GM21619 (cell line): ENCODE results near the gene TXNDC11.
"Not testable (repeated sequence)": the region's sequence is repeated elsewhere in the genome, so short reads cannot be mapped to it uniquely, and the experiment has no call there.

ENCODE experiments used
- ATAC-seq: cut with Tn5 transposase; IDR thresholded peaks from one replicate; pipeline ENCODE4 v1.9.1; 2021; ENCODE audit not compliant: unreplicated experiment

Gene TXNDC11, protein sequence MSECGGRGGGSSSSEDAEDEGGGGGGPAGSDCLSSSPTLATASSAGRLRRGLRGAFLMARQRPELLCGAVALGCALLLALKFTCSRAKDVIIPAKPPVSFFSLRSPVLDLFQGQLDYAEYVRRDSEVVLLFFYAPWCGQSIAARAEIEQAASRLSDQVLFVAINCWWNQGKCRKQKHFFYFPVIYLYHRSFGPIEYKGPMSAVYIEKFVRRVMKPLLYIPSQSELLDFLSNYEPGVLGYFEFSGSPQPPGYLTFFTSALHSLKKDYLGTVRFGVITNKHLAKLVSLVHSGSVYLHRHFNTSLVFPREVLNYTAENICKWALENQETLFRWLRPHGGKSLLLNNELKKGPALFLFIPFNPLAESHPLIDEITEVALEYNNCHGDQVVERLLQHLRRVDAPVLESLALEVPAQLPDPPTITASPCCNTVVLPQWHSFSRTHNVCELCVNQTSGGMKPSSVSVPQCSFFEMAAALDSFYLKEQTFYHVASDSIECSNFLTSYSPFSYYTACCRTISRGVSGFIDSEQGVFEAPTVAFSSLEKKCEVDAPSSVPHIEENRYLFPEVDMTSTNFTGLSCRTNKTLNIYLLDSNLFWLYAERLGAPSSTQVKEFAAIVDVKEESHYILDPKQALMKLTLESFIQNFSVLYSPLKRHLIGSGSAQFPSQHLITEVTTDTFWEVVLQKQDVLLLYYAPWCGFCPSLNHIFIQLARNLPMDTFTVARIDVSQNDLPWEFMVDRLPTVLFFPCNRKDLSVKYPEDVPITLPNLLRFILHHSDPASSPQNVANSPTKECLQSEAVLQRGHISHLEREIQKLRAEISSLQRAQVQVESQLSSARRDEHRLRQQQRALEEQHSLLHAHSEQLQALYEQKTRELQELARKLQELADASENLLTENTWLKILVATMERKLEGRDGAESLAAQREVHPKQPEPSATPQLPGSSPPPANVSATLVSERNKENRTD

DNA sequence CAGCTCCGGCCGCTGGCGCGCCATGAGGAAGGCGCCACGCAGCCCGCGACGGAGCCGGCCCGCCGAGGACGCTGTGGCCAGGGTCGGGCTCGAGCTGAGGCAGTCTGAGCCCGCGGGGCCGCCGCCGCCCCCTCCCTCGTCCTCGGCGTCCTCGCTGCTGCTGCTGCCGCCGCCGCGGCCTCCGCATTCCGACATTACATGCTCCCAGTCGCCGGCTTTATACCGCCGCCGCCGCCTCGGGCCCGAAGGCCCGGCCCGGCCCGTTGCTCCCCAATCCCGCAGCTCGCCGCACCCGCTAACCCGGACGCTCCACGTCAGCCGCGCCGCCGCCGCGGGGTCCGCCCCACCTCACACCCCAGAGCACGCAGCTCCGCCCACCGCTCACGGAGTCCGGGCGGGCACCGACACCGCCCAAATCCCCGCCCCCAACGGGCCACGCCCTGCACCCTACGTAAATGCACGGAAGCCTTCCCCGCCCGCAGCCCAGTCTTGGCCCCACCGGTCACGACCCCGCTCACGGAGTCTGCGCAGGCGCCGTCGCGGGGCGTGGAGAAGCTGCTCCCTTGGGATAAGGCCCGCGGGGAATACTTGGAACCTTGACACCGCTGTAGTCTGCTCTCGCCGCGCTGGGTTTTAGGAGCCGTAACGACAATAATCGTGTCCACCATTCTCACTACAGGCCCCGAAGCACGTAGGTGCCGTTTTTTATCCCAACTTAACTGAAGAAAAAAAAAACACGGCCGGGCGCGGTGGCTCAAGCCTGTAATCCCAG is at the start of gene TXNDC11:
TSS of gene TXNDC11 (minus strand) at position 322 of the 772 bp plus-strand sequence. CDS start at position 195, 127 bp downstream.
- peak; percentile 84 for ATAC-seq

DNA sequence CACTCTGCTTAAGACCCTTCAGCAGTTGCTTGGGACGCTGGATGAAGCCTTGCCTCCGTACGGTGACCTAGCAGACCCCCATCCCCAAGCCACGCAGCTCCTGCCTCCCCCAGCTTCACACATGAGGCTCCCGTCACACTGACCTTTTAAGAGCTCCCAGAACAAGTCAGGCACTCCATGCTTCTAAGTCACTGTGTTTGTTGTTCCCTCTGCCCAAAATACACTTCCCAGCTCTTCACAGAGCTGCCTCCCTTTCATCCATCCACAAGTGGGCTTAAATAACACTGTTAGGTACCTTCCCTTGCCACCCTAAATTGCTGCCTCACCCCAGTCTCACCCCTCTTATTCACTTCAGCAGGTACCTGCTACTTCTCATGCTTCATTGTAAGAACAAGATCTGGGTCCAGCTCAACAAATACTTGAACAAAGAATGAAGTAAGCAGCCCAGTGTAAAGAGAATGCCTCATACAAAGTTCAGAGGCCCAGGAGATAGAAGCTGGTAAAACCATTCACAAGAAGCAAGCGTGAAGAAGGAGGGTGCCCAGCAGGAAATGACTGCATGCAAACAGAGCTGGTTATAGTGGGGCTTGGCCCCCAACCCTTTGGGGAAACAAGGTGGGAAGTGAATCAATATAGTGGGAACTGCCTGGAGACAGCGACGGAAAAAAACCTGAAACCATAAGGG is 48.6 kb upstream of the TXNDC11 start:
- ATAC-seq = no peak

DNA sequence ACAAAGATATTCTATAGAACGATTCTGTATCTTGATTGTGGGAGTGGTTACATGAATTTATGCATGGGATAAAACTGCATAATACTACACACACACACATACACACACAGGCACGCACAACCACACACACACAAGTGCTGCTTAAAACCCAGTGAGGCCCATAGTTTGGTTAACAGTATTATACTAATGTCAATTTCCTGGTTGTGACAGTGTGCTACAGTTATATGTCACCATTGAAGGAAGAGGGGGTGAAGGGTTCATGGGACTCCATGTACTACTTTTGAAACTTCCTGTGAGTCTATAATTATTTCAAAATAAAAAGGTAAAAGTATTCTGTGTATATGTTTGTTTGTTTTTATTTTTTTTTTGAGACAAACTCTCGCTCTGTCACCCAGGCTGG is 46.3 kb upstream of the TXNDC11 start:
- ATAC-seq = no peak

DNA sequence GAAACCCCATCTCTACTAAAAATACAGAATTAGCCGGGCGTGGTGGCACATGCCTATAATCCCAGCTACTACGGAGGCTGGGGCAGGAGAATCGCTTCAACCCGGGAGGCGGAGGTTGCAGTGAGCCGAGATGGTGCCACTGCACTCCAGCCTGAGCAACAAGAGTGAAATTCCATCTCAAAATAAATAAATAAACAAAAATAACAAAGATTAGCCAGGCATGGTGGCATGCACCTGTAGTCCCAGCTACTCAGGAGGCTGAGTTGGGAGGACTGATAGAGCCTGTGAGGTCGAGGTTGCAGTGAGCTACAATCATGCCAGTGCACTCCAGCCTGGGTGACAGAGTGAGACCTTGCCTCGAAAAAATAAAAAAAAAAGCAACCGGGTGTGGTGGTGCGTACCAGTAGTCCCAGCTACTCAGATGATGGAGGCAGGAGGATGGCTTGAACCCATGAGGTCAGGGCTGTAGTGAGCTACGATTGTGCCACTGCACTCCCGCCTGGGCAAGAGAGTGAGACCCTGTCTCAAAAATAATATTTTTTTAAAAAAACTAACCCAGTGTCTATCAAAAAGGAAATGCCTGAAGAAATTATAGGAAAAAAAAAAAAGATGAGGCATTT is 42.4 kb upstream of the TXNDC11 start:
- not testable (repeated sequence) for ATAC-seq

DNA sequence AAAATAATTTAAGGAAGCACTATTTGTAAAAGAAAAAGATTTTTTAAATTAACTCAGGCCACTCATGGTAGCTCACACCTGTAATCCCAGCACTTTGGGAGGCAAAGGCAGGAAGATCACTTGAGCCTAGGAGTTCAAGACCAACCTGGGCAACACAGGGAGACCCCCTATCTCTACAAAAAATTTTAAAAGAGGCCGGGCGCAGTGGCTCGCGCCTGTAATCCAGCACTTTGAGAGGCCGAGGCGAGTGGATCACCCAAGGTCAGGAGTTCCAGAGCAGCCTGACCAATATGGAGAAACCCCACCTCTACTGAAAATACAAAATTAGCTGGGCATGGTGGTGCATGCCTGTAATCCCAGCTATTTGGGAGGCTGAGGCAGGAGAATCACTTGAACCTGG is 41.7 kb upstream of the TXNDC11 start:
- ATAC-seq = not testable (repeated sequence)

DNA sequence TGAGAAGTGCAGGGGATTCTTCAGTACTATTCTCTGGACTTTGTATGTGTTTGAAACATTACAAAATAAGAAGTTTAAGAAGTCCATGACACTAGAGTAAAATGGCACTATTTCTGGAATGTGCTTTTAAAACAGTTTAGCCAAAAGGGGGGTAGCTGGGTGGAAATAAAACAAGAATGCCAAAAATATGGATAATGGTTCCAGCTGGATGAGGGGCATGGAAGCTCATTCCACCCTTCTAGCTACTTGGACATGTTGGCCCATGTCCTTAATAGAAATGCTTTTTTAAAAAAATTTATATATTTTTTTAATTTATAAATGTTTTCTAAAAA is 41.3 kb upstream of the TXNDC11 start:
- ATAC-seq = no peak

DNA sequence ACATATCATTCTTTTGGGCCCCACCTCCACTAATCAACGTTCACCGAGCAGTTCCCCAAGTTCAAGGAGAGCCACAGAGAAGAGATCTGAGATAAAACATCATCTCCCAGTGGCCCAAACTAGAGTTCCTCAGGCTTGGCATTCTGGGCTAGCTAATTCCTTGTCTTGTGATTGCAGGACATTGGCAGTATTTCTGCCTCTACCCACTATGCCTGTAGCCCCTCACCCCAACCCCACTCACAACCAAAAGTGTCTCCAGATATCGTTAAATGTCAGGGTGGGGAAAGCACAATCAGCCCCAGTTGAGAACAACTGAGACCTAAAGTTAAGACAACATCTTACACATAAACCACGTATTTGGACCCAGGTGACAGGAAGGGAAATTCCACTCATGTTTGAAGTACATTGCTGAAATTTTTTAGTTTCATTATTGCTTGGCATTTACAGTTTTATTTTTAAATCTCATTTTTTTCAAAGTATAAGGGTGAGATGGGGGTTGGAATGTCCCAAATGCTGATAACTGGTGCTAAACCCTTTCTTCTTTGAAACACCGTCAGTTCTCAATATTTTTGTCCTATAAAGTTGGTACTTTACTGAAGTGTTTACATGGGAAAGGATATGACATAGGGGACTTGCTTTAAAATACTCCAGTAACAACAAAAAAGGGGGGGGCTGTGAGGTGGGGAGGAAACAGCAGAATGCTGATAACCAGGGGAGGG is 40.8 kb upstream of the TXNDC11 start:
- peak; percentile 52 for ATAC-seq

DNA sequence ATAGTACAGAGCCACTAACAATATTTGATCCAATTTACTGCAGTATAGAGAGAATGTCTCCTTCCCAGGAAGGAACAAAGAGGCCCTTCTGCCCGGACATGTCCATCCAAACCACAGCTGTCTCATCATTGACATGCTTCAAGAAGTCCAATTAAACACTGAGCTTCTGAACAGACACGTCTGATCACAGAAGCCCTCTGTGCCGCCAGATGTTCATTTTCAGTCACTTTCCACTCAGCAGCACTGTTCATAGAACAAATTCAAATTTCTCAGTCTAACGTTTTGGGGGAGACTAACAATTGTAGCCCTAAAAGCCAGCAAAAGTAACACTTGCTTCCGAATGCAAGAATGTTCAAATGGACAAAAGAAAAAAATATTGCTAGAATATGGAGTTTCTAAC is 39.1 kb upstream of the TXNDC11 start:
- no peak for ATAC-seq

DNA sequence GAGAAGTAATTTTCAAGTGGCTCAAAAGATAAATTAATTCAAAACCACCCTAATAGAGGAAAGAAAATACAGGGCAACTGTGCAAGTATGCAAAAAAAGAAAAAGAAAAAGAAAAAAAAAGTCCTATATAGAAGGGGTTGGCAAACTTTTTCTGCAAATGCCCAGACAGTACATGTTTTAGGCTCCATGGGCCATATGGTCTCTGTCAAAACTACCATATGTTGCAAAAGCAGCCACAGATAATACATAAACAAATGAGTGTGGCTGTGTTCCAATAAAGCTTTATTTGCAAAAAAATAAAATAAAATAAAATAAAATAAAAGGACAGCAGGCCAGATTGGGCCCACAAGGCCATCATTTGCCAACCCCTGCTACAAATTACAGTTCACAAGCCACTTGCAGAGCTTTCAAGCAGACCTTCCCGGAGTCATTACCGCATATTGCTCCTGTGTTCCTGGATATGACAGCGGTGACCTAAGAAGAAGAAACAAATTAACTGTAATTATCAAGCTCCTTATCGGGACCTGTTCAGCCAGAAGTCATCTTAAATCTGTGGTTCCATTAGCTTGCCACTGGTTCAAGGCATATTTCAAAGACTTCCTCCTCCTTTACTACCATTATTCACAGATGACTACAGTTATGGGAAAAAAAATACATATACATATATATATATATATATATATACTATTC is 38.5 kb upstream of the TXNDC11 start:
- ATAC-seq = no peak

DNA sequence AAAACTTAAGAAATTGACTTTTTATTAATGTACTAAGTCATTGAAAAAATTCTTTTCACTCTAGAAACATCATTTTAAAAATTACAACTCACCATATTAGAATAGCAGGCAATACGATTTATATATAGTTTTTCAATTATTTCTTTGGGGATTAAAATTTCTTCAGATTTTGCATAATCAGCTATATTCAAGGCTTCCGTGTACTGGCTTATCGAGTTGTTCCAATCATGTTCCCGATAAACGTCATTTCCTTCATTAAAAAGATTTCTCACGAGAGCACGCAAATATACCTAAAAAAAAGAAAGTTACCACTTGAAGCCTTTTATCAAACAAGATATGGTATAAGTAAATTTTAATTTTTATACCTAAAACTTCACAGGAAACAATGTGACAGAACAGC is 36.4 kb upstream of the TXNDC11 start:
- ATAC-seq = no peak

DNA sequence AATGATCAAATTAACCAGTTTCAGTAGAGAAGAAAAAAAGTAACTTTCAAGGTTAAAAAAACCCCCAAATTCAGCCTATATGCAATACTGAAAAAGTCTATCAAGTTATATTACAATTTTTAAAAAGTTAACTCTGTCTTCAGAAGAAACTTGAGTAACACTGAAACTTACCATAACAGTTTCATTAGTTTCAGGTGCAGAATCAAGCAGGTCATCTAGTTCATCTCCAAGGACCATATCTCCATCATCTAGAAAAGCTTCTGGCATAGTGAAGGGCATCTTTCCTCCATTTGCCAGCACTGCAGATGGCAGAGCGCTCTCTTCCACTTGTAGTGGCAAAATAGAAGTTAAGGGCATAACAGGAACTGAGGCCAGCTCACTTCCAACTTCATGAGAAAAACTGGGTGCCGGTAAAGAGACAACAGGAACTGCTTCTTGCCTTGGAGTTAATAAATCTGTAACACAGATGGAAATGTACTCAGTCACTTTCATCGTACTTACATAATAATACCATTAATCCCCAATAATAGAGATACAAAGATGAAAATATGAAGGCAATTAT is 31.5 kb upstream of the TXNDC11 start:
- no peak for ATAC-seq

DNA sequence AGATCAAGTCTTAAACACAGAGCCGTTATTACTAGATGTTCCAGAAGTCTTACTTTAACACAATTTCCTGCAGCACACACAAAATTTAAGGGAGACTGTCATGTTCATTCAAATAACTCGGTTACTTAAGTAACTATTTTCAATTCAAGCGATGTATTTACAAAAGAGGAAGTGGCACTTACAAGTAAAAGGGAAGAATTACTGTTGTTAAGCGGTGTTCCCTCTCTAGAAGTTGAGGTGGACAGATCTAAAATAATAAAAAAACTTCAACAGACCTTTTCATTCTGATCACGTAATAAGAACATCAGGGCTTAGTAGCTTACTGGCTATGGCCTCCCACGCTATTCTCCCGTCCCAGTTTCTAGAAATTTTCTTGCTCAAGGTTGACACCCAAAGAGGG is 26.2 kb upstream of the TXNDC11 start:
- no peak for ATAC-seq

DNA sequence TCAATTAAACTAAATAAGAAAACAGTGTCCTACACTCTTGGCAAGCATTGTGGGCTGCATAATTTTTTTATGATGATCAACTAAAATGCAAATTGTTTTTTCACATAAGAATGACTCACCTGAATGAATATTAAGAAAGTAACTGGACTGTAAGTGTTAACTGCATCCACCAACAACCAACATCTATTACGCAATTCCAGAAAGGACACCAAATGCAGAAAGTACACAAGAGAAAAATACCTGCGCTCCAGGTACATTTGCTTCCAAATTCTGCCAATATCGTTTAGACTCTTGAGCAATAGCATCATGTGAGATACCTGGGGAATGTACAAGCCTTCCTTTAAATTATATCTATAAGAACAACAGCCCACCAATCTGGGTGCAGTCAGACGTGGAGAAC is 19.8 kb upstream of the TXNDC11 start:
- ATAC-seq = no peak

DNA sequence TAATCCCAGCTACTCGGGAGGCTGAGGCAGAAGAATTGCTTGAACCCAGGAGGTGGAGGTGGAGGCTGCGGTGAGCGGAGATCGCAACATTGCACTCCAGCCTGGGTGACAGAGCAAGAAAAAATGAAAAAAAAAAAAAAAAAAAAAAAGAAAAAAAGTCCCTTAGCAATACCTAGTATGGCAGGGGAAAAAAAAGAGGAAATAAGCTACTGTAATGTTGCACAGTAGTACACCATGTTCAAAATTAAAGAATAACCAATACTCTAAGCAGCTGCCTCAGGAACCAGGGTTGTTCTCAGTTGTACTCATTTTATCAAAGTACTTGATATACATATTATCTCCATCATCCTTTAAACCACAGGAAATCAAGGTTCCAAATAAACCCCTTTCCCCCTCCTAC is 17.3 kb upstream of the TXNDC11 start:
- no peak for ATAC-seq

DNA sequence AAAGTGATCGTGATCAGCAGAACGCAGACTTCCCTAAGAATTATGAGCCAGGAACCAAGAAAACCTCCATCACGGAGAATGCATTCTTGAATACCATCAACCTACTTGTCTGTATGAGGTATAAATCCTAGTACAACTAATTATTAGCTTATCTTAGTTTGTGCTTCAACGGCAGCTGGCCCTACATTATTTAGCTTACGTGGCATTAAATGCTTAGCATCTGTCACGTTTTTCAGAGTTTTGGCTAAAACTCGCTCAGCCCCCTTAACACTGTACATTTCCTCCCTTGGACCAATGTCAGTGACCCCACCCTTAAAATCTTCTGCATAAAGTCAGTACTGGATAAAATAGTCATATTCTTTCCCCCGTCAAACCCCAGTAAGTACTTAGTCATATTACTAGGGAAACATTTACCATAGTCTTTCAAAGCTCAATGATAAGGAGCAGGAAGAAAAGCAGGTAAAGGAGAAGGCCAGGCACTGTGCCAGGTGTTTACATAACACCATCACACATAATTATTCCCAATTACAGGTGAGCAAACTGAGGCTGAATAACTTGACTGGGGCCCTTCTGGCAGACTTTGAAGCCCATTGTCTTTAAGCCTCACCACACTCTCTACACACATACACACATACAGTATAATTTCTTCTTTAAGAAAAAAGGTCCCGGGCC is 16.6 kb upstream of the TXNDC11 start:
- ATAC-seq = no peak

DNA sequence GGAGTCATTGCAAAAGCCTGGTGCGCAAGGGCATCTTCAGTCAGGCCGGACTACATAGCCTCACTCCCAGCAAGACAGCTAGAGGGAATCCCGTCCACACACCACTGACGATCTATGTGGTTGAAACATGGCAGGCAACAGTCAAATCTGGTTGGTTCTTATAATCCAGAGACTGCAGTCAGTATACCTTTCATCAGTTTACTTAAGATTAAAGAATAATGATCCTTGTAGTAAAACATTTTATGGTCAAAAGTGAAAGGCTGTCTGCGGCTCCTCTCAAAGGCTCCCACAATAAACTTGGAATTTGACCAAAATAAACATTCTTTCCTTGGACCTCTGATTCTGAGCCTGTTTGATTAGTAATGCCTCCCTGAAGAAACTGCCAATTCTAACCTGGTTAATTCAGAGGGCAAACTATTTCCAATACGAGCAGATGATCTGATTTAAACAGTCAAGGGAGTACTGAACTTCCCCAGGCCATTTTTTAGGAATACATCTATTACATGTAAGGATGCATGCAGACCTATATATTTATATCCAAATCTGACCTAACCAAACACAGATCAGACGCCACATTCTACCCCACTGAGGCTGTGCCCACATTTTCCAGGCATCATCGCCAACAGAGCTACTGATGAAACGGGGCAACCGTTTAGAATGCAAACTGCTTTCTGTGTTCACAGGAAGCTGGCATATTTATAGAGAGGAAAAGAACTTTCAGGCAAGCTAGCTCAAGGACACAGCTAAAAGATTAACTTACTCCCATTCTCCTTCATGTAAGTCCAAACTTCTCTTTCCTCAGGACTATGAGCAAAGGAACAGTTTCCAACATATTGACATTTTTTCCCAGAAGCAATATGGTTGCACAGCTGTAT is 15.3 kb upstream of the TXNDC11 start:
- no peak for ATAC-seq

DNA sequence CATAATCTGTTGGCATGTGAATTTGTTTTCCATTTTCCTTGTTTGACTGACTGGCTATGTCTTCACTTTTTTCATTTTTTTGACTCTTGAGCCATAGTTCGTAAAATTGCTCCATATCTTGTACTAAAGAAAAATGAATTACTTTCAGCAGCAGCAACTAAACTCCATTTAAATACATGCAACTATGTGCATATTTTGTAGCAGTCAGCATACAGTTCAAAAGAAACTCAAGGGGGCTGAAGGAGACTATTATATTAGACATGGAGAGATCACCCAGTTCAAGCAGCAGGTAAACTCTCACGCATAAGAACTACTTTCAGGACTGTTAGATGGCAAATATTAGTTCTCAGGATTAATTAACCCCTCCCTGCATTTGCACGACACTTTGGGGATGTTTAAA is 13.6 kb upstream of the TXNDC11 start:
- no peak for ATAC-seq
